GM18858 (cell line): ENCODE results near the gene RIPOR2.

Source experiments
- ATAC-seq: cut with Tn5 transposase; IDR thresholded peaks from one replicate; pipeline ENCODE4 v1.9.1; 2021; ENCODE audit not compliant: unreplicated experiment

Gene RIPOR2

GRCh38 chr6:24856246-24856599 is 79.5 kb downstream of the RIPOR2 start:
- ATAC-seq: no peak

DNA sequence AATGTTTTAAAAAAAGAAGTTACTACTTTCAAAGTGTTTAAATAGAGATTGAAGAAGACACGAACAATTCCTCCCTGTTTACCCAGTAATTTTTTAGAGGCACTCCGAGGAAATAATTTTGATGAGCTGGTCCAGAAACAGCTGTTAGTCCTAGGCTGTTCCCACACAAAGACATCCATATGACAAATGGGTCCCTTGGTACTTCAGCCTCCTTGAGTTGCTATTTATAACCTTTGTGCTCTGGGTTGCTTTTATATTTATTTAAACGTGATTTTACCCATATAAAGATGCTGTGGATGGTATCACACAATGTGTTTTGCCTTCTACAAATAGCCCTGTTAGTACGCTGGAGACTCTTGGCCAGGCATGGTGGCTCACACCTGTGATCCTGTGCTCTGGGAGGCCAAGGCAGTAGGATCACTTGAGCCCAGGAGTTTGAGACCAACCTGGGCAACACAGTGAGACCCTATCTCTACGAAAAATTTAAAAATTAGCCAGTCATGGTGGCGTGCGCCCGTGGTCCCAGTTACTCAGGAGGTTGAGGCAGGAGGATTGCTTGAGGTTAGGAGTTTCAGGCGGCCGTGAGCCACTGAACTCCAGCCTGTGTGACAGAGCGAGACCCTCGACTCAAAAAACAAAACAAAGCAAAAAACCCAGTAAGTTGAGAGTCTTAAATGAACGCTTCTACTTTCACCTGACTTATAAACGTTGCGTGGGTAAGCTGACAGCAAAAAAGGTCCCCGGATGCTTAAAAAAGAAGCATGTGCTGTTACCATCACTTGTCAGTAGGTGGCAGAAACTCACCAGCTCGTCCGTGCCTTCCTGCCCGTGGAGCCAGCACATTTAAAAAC is 80.1 kb downstream of the RIPOR2 start:
- no peak for ATAC-seq

- no peak for ATAC-seq
Observed at GRCh38 chr6:24854077-24854666, 81.6 kb downstream of the RIPOR2 start.

- ATAC-seq: no peak
Observed at GRCh38 chr6:24851086-24851485, 84.7 kb downstream of the RIPOR2 start.

DNA sequence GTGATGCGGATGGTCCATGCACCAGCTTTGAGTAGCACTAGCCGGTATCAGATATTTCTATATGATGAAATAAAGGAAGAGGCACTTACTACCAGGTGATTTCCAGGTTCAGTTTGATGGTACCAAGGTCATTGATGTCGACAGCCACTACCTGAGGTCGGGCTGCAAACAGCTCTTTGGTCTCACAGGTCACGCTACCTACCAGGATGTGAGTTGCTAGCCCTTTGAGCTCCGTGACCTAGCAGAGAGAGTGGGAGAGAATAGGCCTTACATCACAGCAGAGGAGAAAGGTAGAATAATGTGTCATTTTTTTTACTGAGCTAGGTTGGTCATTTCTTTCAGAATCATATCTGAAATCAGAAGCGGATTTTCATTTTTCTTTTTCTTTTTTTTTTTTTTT is 86.0 kb downstream of the RIPOR2 start:
- no peak for ATAC-seq

DNA sequence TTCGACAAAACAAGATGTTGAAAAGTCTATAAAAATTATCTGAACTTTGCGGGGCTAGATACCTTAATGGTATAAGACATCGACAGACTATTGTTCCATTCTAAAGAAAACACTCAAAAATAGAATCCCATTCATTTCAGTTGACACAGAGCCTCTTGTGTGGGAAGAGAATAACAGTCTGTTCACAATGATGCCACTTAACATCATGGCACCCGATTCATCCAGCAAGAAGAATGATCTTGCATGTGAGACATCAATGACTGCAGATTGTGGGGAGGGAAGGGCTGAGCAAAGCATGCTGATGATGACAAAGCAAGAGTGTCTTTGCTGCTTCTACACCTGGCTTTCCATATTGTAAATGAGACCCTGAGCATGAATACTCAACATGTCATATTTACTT is 87.3 kb downstream of the RIPOR2 start:
- ATAC-seq: no peak

DNA sequence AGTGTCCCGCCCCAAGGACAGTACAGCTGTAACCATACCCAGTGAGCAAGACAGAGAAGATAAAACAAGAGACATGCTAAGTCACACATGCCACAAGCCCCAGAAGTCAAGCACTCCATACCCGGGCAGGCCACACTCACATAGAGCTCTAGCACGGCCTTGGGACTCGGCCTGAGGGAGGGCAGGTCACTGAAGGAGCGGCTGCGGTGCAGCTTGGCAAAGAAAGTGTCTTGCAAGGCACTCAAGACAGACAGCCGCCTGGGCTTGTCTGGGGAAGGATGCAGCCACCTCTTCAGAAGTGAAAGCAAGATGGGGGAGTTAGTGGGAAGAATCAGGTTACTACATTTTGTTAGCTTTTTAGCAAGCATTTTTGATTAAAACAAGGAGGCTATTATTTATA is 88.4 kb downstream of the RIPOR2 start:
- no peak for ATAC-seq

- ATAC-seq: no peak
Observed at GRCh38 chr6:24845578-24845977, 90.2 kb downstream of the RIPOR2 start.

- no peak for ATAC-seq
Observed at GRCh38 chr6:24844903-24845302, 90.9 kb downstream of the RIPOR2 start.

GRCh38 chr6:24844061-24844460 is 91.7 kb downstream of the RIPOR2 start:
- ATAC-seq: no peak

DNA sequence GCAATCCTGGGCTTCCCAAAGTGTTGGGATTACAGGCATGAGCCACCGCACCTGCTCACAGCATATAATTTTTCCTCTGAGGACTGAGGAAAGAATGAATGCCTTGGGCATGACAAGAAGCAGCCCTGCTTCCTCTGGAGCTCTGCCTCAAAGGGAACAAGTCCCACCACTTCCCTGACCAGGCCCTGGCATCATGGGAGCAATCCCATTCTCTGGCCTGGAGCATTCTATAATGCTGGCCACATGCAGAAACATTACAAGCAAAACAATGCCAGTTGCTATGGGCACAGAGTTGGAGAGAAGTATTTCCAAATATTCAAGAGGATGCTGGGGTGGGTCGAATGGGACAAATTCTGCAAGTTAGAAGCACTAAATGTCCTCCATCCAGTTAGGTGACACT is 95.6 kb downstream of the RIPOR2 start:
- no peak for ATAC-seq

GRCh38 chr6:24838994-24839393 is 96.8 kb downstream of the RIPOR2 start:
- no peak for ATAC-seq

DNA sequence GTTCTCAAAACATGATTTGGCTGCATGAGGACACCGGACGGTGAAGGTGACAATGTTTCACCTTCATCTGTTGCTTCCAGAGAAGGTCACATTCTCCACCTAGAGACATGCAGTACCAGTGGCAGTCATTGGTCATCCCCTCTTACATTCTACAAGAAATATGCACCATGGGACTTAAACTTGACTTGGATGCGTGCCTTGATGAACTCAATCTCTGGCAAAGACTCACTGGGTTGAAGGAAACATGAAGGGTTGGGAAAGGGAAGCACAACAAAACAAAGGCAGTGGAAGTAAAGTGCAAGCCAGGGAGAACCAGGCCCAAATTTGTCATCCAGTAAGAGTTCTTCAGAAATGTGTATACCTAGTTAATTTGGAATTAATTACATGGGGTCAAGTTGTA is 97.7 kb downstream of the RIPOR2 start:
- no peak for ATAC-seq

GRCh38 chr6:24836109-24836508 is 99.7 kb downstream of the RIPOR2 start:
- ATAC-seq: no peak

- no peak for ATAC-seq
Observed at GRCh38 chr6:24833711-24834386, 101.9 kb downstream of the RIPOR2 start.

GRCh38 chr6:24832794-24833193 is 103.0 kb downstream of the RIPOR2 start:
- ATAC-seq: no peak

DNA sequence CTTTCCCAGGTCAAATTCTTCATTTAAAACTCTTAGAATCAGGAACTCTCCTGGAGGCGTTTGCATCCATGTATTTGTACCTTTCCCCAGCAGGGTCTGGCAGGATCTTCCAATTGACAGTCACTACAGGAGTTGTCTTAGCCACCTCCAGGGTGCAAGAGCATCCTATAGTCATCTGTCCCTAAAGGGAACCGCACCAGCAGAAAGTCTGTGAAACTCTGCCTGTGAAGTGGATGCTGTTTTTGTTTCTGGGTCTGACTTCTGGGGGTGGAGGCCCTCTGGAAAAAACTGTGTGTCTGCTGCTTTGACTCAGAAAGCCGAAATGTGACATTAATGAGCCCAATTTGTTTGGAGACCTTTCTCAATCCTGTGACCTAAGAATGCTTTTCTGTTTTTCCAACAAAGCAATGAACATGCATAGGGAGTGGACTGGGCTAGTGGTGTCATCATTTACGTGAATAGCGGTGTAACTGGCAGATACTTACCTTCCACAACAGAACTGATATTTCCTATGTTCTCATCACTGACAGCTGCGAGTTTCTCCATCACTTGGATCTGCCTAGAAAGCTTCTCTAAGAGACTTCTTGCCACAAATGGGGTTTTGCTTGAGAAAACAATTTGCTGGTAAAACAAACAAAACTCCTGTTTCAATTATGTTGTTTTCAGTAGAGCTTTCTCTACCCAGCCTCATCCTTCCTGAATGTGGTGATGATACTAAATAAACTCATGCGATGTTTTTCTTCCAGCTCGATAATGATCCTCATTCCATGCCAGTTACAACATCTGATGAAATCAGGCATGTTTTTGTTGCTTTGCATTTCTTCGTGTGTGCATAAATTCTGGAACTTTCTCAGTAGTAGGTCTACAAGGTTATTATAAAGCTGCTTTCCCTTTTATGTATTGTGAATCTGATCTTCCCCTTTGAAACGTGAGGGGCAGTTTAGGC is 103.7 kb downstream of the RIPOR2 start:
- ATAC-seq: no peak

DNA sequence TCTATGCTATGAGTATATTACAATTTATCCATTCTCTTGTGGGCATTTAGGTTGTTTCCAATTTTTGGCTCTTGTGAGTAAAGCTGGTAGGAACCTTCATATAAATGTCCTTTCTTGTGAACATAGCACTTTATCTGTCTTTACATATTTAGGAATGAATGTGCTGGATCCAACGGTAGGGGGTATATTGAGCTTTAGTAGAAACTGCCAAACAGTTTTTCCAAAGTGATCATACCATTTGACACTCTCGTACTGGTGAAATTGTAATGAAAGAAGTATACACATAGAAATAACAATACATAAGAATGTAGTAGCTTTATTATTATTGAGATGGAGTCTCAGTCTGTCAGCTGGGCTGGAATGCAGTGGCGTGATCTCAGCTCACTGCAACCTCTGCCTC is 106.1 kb downstream of the RIPOR2 start:
- no peak for ATAC-seq

GRCh38 chr6:24827970-24828369 is 107.8 kb downstream of the RIPOR2 start:
- no peak for ATAC-seq

GRCh38 chr6:24827162-24827561 is 108.6 kb downstream of the RIPOR2 start:
- no peak for ATAC-seq

- no peak for ATAC-seq
Observed at GRCh38 chr6:24825130-24825630, 110.6 kb downstream of the RIPOR2 start.
